ENCODE measurements around the gene POLR3A.

POLR3A gene

DNA sequence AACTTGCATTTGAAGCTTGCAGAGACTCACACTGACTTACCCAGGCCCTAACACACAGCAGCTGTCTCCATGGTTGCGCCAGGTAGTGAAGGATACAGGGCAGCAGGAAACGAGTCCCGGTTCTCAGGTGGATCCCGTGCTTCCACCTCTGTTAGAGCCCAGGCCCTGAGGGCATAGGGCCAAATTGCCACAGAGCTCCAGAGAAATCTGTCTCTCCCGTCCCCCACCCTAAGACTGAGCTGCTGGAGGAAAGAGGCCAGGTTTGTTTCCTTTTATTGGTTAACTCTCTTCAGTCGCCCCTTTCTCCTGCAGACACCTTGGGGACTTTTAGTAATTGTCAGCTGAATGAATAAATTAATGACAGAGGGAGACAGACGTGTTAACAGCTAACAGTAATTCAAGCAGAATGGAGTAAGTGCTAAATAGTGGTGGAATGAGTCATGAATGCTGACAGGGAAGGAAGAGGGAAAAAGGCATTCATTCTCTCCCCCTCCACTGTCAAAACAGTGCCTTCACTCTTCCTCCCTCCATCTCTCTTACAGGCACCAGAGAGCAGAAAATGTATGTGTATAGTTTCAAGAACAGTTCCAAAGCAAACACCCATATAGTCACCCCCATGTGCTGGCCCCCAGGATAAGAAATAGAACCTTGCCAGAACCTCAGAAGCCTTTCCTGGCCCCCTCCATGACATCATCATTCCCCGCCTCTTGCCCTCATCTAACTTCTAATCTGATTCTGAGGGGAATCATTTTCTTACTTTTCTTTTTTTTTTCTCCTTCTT, 86.0 kb downstream of the POLR3A start:
- peak; percentile 58 for DNase-seq (ENCODE audit: low spot score)

DNA sequence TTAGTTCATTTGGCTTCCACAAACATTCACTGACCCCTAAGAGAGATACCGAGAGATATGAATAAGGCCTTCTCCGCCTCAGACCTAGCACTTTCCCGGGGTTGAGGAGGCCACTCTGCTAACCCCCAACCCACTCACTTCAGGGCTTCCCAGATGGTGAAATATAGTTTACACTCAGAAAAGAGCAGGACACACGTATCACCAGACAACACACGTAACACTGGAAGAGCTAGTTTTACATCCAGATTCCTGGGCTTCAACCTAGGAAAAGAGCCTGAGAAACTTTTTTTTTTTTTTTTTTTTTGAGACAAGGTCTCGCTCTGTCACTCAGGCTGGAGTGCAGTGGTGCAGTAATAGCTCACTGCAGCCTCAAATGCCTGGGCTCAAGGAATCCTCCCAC, 87.5 kb downstream of the POLR3A start:
- no peak for DNase-seq (ENCODE audit: low spot score)

DNA sequence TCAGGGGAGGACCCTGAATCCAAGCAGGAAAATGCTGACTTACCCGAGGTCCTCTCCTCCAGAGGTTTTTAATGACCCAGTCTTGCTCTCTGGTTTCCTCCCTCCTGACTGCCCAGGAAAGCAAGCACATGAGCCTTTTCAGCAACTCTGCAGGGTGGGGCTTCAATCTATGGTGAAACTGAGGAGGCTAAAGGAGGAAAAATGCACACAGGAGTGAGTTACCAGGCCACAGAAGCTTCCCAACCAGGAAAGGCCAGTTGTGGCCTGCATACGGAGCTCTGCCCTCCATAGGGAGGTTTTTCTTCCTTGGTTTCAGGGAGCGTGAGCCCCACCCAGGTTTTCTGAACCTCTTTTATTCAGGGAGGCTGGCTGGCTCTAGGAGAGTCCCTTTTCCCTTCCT, 88.7 kb downstream of the POLR3A start:
- DNase-seq (ENCODE audit: low spot score), result no peak

DNA sequence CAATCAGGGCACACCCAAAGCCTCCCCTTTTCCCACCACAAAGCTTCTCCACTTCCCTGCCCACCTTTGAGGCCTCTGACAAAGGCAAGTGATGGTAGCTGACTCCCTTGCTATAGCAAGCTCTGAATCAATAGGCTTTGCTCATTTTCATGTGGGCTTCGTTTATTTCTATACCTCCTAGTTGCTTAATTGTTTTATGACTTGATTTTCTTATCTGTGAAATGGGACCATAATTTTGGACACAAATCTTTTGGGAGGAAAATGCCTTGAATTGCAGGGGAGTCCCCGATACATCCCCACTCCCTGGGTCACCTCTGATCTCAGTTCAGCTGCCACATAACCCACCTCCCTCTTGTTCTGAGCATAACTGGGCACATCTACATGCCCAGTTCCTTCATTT, 89.1 kb downstream of the POLR3A start:
- no peak for DNase-seq (ENCODE audit: low spot score)

DNA sequence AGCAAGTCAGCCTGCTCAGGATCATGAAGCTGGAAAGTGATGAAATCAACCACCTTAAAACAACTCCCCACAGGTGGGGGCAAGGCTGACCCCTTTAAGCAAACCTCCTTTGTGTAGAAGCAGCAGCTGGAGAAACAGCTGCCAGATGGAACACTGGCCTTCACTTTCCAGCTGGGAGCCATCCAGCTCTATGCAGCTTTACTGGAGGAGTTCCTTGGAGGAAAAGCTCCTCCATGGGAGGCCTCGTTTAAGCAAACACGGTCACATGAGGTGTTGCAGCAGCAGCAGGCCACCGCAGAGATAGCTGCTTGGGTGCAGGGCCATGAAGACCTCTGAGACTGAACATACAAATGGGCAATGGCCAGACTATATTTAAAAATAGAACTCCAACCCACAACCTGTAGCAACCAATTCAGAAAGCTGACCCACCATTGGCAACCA, 89.7 kb downstream of the POLR3A start:
- DNase-seq (ENCODE audit: low spot score), result no peak

DNA sequence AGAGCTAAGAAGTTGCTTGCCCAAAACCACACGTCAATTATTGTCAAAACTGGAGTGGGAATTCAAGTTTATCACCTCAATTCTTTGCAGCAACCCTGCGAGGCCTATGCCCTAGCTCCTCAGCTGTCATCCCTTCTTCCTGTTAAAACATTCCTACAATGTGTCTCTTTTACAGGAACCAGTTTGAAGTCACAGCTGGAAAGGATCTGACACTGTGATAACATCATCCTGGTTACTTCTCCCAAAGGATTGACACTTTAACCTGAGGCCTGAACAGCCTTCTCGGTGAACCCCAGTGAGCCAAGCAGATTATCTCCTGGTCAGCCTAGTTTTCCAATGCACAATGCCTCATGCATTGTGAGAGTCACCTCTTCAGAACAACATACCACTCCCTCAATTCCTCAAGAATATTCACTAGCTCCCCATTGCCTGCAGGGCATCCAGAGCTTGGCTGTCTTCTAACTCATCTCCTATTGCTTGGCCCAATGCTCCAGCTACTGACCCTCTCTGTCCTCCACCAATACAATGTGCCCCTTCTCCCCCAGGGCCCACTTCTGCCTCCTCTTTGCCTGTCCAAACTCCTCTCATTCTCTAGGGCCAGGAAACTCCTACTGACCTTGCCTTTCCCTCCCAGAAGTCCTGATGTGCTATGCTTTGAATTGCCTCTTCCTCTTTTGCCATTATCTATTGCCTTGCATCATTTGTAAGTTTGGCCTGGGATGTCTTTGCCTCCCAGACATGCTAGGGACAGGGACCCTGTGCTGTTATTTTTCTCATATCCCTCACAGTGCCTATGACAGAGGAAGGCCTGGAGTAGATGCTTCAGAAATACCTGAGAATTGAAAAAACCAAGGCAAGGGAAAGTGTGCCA, 92.4 kb downstream of the POLR3A start:
- DNase-seq (ENCODE audit: low spot score), result no peak

DNA sequence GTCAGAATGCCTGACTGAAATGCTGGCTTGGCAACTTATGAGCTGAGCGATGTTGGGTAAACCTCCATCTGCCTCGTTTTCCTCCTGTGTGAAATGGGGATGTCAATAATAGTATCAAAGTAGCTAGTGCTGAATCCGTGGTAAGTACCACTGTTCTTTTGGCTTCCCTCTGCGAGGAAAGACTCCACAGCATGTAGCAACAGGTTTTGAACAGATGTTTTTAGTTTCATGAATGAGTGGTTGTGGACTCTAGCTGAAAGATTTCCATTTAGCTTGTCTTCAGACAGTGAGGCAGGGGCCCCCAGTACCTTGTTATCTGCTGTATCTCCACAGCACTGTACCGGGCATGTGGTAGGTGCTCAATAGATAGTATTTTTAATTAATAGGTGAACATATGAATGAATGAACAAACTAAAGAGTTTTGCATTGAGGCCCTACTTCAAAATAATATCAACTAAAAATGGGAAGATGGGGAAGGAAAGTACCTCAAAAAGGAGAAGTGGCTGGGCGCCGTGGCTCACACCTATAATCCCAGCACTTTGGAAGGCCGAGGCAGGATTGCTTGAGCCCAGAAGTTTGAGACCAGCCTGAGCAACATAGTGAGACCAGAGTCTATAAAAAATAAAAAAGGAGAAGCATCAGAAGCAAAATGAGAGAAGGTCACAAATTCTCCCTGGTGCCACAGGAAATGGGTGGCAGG, 97.1 kb downstream of the POLR3A start:
- no peak for DNase-seq (ENCODE audit: low spot score)

DNA sequence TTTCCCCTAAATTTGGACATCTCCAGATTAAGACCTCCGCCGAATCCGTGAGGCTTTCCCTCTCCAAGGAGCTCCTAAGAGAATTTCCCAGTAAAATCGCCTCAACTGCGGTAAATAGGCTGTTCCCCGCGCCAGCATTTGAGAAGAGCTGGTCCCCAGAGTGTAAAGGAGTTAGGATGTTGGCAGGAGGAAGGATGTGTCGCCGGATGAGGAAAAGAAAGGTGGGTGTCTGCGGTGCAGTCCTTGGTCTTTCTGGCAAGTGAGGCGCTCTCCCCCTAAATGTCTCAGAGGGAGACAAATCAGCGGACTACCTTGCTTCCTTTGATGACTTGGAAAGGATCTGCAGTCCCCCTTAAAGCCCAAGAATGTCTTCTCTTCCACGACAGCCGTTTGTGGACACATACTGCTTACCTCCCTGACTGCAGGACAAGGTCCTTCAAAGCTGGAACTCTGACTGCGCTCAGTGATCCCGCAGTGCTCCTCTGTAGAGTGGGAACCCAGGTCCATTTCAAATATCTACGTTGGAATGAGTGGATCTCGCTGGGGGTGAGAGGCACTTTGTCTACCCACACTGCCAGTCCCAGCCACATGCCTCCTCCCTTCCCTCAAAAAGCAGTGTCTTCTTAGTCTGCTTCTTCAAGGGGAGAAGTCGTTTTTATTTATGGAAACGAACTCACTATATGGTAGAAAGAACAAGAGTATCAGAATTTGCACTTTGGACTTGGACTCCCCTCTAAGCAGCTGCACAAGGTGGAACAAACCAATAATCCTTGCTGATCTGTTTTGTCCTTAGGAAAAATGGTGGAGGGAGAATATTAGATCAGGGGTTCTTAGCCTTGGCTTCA, 101.7 kb downstream of the POLR3A start:
- DNase-seq (ENCODE audit: low spot score), result peak; percentile 33

DNA sequence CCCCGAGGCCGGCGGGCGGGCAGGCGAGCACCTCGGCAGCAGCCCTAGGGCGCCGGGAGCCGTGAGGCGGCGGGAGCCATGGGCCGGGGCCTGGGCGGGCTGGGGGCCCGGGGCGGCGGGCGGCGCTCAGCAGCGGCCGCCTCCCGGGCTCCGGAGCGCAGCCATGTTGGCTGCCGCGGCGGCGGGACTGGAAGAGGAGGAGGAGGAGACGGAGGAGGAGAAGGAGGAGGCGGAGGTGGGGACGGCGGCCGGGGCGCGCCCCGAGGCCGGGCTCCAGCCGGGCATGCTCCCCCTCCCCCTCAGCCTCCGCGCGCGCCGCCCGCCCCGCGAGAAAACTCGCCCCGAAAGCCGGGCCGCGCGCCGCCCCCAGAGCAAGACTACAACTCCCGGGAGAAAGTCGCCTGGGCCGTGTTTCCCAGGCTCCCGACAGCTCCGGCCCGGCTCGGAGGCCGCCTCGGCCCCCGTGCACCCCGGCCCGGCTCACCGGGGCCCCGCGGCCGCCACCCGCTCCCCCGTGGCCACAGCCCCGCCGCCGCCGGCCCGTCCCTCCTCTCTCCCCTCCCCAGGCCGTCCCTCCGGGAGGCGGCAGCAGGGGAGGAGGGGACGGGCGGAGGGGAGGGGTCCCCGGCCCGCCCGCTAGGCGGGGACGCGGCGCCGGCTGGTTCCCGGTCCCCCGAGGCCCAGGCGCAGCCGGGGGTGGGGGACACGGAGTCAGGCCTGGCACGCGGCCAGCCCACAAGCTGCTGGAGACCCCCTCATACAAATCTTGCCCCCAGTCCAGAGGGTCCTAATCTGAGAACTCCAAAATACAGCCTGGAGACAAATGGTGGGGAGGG, 102.5 kb downstream of the POLR3A start, which contains the start of gene DLG5:
Gene DLG5, minus strand, starts transcription at position 190 of the 836 bp plus-strand sequence. CDS start 235 bp downstream, outside the sequence.
- peak; percentile 86 for DNase-seq (ENCODE audit: low spot score)

DNA sequence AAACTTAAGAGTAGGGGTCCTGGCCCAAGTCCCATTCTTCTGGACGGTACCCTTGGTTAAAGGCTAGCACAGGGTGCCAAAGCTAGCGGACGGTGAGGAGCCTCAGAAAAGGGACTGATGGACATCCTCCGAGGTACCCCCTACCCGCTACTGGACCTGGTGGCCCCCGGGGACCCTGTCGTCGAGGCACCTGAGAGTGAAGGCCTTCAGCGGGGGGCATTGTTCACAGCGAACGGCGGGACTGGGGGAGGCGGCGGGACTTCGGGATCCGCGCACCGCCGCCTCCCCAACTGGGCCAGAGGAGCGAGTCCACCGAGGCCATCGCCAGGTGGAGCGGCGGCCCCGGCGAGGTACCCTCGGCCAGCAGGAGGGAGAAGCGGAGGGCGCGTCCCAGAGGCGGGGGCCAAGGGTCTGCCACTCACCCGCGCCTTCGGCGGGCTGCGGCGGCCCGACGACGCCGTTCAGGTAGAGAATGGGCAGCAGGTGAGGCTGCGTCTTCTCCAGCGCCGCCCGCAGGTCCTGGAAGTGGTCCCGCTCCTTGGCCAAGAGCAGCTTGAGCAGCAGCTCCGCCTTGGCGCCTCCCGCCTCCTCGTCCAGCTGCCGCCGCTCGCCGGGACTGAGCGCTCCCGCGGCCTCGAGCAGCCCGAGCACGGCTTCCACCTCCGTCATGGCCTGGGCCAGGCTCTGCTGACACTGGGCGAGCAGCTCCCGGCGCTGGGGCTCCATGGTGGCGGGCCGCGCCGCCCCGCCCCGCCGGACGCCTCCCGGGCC, 103.3 kb downstream of the POLR3A start:
- peak; percentile 74 for DNase-seq (ENCODE audit: low spot score)

DNA sequence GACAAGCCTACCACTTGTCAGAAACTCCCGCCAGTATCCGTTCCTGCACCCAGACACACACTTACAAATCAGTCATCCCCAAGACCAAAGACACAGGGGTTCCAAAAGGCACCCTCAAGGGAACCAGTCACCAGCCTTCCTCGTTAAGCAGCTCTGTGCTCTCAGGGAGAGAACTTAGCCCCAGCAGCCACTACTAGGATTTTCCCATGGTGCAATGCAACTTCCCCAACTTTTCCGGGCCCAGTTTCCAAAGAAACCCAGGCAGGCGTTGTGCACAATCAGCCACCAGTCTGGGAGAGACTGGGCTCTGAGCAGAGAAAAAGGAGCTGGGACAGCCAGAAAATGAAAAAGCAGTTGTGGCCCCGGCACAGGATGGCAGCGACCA, 103.9 kb downstream of the POLR3A start:
- DNase-seq (ENCODE audit: low spot score), result peak; percentile 35

DNA sequence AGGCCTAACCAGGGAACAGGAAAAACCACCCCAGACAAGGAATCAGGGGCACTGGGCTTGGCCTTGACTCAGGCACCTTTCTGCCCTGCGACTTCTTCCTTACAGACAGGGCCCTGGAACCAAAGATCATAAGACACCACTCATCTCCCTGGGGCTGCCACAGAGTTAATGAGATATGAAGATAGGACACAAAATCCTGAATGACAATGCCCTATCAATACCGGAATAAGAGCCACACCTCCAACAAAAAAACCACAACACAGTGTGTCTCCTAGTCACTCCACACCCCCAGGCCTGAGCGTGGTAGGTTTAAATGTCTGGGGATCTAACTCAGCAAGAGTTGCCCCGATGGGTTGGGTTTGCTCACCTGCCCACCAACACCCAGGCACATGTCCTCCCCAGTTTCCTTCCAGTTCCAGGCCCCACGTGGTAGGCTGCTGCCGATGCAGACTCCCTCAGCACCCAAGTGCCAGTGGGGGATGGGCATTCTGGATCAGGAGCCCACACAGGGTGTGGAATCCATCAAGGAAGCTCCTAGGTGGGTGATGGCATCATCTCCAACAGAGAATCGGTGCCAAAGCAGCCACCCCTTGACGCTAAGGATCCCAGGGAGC, 106.6 kb downstream of the POLR3A start:
- DNase-seq (ENCODE audit: low spot score), result no peak

DNA sequence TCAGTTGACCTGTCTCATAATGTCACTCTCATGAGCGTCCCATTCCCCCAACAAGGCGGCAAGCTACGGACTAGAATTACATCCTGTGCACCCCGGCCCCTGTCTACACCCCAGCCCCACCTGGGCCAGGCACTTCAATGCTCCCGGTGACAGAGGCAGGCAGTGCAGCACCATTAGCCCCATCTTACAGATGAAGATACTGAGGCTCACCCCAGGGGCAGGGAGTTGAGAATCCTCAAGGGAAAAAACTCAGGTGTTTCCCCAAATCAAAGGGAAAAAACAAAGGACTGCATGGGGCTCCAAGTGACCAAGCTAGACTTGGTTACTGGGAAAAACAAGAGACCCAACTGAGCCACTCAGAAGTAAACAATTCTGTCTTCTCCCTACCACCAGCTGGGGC, 107.3 kb downstream of the POLR3A start:
- DNase-seq (ENCODE audit: low spot score), result no peak

DNA sequence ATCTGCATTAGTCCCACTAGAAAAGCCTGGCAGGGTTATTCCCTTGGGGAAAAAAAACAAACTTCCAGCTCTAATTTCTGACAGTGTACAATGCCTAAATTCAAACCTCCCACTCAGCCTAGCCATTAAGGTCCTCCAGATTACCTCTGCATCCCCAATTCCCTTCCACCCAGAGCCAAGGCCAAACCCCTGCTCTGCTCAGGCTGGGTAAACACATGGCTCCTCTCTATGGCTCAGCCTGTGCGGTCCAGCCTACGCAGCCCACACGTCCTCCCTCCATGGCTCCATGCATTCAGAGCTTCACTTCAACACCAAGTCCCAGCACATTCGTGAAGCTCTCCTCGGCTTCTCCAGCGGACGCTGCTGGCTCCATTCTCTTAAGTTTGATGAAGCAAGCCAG, 107.9 kb downstream of the POLR3A start:
- no peak for DNase-seq (ENCODE audit: low spot score)

DNA sequence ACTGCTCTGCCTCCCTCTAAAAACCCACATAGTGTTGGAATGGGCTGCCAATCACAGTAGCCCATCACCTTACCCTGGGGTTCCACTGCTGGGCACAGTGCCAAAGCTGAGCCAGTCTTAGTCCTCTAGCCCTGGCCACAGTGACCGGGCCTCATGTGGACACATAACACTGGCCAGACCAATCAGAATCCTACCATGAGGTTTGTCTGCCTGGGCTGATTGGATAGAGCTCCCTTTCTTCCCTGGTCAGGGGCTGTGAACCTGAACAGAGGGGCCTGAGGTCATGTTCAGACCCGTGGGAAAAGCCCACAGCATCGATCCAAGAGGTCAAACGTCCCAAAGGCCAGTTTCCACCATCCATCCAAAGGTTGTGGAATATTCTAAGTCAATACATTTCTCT, 108.8 kb downstream of the POLR3A start:
- DNase-seq (ENCODE audit: low spot score), result no peak

DNA sequence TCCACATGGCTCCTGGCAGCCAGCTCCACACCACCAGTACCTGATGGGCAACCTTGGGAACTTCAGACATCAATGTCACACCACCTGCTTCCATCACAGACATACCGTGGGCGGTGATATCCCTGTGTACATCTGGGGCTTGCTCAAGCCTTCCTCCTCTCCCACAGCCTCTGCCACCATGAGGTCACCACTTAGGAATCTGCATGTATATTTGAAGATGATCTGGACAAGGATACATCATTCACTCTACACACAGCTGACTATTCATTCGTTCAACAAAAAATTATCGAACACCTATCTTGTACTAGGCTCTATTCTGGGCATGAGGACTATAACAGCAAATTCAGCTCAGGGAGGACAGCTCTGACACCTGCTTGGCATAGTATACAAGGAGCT, 109.6 kb downstream of the POLR3A start:
- no peak for DNase-seq (ENCODE audit: low spot score)
